GM19043 (cell line): ENCODE data around the gene RPL37.
"Not testable (repeated sequence)": the region's sequence is repeated elsewhere in the genome, so short reads cannot be mapped to it uniquely, and the experiment has no call there.

Experiments
- ATAC-seq: cut with Tn5 transposase; IDR thresholded peaks from one replicate; pipeline ENCODE4 v1.9.1; 2021; ENCODE audit warnings: low read depth; ENCODE audit not compliant: unreplicated experiment

Gene RPL37

GRCh38 chr5:40834391-40834848 is 602 bp downstream of the RPL37 start:
- no peak for ATAC-seq

- ATAC-seq, result no peak
Measured at GRCh38 chr5:40833712-40834229, 1.3 kb downstream of the RPL37 start.

GRCh38 chr5:40832345-40832744 is 2.7 kb downstream of the RPL37 start:
- ATAC-seq, result no peak

GRCh38 chr5:40831346-40832210 is 3.4 kb downstream of the RPL37 start:
- no peak for ATAC-seq

- no peak for ATAC-seq
Measured at GRCh38 chr5:40829748-40830533, 5.1 kb downstream of the RPL37 start.

- no peak for ATAC-seq
Measured at GRCh38 chr5:40828690-40829661, 6.0 kb downstream of the RPL37 start.

- ATAC-seq, result no peak
Measured at GRCh38 chr5:40828021-40828631, 6.9 kb downstream of the RPL37 start.

GRCh38 chr5:40827188-40827977 is 7.6 kb downstream of the RPL37 start:
- no peak for ATAC-seq

- no peak for ATAC-seq
Measured at GRCh38 chr5:40826489-40827187, 8.4 kb downstream of the RPL37 start.

- ATAC-seq, result not testable (repeated sequence)
Measured at GRCh38 chr5:40825461-40826043, 9.5 kb downstream of the RPL37 start.

- ATAC-seq, result no peak
Measured at GRCh38 chr5:40823459-40823858, 11.6 kb downstream of the RPL37 start.

GRCh38 chr5:40813698-40814281 is 21.2 kb downstream of the RPL37 start:
- ATAC-seq, result no peak

GRCh38 chr5:40812125-40812524 is 22.9 kb downstream of the RPL37 start:
- no peak for ATAC-seq

- ATAC-seq, result no peak
Measured at GRCh38 chr5:40801771-40802562, 33.1 kb downstream of the RPL37 start.

GRCh38 chr5:40799258-40799657 is 35.8 kb downstream of the RPL37 start:
- no peak for ATAC-seq

GRCh38 chr5:40798801-40799210 is 36.2 kb downstream of the RPL37 start:
- ATAC-seq, result no peak
